HG03439 (cell line): ENCODE results near the gene FYCO1.

Experiments
- ATAC-seq: cut with Tn5 transposase; IDR thresholded peaks from one replicate; pipeline ENCODE4 v1.9.1; 2021; ENCODE audit warnings: mild to moderate bottlenecking, moderate library complexity; ENCODE audit not compliant: unreplicated experiment

The FYCO1 gene

DNA sequence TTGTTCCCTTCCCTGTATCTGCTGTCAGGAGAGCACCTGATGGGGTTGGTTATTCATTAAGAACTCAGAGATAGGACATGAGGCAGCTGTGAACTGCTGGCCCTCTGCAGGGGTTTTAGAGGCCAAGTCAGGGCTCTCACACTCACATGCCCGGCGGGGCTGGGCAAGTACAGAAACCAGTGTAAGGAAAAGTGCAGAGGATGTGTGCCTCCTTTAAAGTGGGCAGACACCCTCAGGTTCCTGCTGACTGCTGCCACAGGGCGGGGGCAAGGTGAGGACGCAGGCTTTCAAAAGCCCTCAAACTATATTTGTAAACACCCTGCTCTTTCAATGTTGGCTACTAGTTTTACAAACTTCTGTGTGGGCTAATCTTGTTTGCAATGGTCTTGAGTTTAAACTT lies 30.0 kb downstream of the FYCO1 start:
- no peak for ATAC-seq

DNA sequence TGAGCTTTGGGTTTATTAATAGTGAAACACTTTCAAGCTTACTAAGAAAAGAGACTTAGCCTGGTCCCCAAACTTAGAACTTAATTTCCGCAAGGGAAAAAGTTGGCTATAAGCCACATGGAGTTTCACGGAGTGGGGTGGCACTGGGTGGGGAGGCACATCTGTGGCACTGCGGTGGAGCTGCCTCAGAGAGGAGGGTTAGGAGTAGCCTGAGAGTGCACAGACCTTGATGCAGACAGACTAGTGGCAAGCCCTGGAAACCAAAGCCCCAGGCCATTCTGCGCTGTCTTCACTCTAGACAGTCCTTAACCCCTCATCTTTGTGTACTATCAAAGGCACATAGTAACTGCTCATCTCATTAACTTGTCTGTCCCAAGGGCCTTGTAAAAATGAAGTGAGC lies 30.4 kb downstream of the FYCO1 start:
- ATAC-seq = no peak

DNA sequence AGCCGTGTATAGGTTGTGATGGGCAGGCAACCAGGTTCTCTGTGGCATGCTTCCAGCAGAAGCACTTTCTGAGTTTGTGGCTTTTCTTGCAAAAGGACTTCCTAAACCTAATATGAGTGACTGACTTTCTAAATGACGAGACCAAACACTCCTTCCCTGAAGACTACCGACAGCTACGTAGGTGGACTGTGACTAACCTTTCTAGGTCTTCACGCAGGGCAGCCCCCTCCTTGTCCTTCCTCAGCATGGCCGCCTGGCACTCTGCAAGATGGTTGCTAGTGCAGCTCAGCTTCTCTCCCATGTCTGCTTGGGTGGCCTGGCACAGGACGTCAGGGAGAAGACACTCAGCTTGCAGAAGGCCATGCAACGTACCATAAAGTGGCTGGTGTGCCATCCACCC lies 31.5 kb downstream of the FYCO1 start:
- no peak for ATAC-seq

DNA sequence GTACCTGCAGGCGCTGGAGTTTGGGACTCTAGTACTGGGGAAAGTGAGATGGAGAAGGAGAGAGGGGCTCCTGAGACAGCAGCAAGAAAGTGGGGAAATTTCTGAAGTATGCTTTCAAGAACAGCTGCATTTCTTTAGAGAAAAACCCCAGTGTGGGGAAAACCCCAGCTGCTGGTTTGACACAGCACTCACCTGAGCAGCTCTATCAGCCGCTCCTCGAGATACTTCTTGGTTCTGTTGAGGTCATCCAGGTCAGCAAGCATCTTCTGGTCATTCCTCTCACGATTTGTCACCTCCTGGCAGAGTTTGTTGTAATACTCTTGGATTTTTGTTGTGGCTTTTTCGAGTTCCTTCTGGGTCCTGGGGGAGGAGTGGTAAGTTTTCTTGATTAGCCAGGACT lies 33.6 kb downstream of the FYCO1 start:
- ATAC-seq = no peak

DNA sequence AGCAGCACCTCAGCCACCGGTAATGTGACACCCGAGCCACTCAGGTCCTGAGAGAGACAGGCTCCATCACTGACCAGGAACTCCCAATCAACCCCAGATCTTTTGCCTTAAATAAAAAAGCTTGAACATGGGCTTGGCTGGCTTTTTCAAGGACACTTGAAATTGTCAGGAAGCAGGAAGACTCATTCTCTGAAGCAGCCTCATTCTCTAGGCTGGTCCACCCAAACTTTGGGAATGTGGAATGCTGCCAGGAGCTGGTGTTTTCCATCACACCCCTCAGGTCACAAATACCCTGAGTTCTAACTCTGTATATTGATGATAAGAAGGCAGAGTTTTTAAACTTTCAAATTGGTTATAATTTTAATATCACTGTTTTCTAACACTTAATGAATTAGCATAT lies 35.3 kb downstream of the FYCO1 start:
- ATAC-seq = no peak

DNA sequence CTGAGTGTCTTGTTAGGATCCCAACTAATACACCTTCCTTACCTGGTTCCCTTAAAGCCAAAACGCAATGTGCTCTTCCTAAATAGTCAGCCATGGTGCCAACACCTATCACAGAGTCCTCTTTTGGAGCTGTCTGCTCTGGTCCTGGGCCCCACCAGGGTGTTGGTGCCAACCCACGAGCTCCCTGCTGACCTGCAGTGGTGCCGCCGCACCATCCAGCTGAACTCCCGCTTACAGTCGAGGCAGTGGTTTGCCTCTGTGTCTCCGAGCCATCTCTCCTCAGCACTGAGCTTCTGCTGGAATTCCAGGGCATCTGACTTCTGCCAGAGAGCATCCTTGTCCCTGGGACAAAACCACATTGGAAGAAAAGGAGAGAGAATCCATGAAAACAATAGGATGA lies 36.4 kb downstream of the FYCO1 start:
- ATAC-seq = no peak

DNA sequence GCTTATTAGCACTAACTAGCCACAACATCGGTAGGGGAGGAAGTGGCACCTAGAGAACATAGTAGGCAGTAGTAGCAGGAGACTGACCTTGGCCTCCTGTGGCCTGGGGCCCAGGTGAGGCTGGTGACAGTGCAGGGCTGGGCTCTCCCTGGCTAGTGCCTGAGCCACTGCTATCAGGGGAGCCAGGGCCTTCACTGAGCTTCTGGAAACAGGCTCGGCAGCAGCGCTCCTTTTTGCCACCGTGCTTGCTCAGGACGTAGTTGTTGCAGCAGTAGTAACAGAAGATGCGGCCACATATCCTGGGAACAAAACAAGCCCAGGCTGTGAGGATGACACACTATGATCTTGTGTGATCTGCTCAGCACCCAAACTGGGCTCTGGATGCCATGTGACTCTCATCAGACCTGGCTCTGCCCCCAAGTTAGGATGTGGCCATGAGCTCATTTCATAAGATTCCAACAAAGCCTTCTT lies 37.3 kb downstream of the FYCO1 start:
- no peak for ATAC-seq

DNA sequence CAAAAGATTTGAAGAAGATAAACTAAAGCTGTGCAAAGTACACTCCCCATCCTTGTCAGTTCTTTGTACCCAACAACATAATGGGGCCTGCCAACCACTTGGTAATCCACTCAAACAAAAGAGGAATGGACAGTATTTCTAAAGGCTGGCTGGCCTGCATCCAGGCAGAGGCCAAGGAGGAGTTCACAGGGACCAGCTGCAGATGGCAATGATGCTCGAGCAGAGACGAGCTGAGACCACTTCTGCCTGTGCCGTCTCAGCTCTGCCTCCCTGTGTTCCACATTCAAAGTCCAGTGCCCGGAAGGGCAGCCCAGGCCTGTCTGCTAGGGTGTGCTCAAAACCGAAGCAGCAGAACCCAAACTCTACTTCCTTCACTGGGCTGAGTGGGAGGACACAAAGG lies 38.0 kb downstream of the FYCO1 start:
- ATAC-seq = no peak

DNA sequence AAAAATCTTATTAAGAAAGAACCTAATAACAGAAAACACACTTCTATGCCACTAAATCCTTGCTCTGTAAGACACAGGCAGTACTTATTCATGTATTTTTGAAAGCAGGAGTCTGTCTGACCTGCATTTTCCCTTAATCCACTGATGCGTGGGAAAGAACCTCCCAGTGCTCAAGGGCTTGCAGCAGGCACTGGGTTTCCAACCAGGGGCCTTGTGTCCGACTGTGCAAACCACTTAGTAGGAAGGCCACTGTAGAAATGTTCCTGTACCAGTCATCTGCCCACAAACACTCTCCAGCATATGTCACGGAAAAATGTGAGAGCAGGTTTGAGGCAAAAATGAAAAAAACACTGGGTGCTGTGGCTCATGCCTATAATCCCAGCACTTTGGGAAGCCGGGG lies 39.9 kb downstream of the FYCO1 start:
- ATAC-seq = no peak

DNA sequence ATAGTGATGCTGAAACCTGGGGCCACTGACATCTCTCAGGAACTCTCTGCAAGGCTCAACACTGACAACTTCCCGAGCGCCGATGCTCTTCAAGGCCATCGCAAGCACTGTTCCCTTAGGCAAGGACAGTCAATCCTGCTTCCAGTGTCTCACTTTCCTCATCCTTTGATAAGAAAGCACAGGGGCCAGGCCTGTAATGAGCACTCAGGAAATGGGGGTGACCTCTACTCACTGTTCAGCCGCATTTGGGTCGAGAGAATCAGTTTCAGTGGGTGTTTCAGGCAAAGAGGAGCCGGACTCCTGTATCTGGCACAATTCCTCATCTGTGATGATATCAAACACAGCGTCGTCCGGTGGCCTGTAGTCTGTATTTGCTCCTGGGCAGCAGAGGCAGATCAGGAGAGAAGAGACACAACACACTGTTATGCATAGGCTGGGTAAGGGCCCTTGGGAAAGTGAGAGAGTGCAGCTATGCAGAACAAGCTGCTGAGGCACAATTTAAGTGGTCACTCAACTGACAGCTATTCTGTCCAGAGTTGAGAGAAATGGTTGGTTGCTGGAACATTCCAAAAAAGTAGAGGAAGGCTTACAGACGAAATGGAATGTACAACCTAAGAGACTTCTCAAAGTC lies 40.5 kb downstream of the FYCO1 start:
- ATAC-seq = no peak

DNA sequence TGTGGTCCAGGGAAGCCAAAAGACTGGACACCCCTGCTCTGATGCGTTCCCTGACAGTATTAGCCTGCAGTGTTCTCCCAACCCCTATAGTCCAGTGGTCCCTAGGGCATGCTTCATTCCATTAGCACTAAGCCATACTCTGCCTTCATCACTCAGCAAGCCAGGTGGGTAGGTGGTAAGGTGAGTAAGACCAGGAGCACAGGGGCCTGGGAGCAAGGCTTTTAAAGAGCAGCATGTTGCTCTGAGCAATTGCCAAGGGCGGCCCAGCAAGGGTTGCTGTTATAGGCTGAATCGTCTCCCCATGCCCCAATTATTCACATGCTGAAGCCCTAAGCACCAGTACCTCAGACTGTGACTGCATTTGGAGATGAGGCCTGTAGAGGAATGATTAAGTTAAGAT lies 41.3 kb downstream of the FYCO1 start:
- ATAC-seq = no peak

DNA sequence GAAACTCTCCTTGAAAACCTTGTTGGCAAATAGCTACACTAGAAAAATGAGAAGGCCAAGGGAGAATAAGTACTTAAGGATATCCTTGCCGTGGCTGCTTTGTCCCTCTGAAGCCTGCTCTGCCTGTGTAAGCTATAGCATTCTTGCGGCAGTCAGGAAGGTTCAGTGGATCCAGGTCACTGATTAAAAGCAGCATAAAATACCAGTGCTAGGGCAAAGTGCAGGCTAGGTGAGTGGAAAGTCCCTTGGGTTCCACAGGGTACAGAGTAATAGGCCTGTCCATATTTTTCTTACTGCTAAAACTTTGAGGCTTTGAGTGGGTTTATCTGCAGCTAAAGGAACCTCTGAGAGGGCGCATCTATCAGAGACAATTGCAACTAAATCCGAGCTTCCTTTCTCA lies 42.1 kb downstream of the FYCO1 start:
- no peak for ATAC-seq

DNA sequence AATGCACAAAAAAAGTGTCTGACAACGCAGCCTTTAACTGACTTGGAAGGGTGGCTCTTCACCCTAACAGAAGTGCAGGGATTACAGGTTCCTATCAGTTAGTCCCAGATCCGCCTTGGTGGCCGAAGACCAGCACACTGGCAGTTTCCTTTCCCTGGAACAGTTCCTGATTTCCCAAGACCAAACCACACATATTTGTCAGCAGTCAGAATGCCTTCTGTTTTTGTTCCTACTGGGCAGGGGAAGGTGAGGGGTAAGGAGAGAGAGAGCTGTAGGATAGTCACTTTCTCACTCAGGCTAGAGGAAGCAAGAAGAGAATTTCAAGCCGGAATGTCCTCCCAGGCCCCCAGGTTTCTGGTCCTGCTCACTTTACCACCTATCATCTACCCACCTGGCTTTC lies 43.2 kb downstream of the FYCO1 start:
- no peak for ATAC-seq

DNA sequence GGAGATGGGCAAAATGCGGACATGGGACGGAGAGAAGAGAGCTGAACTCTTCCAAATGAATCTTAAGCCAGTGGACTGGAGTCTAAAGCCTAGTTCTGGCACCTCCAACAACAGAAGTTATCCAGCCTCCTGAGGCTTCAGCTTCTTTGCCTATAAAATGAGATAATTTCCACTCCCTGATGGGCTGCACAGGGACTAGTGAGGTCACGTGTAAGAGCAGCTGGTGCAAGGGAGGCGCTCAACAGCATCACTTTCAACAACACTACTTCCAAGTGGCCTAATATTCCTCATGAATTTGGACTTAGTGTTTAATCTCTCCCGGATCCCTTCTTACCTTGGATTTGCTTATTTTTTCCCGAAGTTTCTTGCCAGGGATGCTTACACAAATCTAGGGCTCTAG lies 43.7 kb downstream of the FYCO1 start:
- ATAC-seq = no peak

DNA sequence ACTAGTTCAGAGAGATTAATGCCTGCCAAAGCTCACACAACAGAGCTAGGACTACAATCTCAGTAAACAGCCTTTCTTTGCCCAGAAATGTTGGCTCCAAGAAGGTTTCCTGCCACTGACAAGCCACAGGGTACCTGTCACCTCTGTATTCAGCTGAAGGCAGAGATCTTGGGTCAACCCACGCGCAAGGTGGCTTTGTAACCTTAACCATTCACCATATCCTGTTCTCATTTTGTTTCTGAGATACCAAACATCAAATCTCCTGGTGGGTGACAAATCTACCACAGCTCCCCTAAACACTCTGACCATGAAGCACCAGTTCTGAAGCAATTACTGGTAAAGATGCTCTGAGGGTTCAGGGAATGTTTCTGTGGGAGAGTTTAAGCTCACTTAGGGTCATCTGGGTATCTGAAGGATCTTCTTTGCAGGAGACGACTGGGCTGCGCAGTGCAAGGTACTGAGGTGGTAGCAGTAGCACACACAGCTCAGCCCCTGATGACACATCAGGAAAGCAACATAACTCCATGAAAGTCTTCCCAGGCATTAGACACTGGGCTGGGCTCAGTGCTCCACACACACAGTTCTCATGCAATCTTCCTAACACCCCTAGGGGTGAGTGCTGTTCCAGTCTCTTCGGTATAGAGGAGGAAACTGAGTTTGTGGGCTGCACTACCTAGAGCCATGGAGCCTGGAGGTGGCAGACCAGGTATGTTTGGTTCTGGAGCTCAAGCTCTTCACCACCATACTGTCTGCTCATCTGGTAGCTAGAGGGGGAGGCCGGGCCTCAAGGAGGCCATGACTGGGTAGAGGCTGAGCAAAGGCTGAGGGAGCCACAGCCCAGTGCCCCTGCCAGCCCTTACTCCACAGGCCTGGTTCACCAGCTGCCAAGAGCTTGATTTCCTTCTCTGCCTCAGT lies 44.7 kb downstream of the FYCO1 start:
- no peak for ATAC-seq

DNA sequence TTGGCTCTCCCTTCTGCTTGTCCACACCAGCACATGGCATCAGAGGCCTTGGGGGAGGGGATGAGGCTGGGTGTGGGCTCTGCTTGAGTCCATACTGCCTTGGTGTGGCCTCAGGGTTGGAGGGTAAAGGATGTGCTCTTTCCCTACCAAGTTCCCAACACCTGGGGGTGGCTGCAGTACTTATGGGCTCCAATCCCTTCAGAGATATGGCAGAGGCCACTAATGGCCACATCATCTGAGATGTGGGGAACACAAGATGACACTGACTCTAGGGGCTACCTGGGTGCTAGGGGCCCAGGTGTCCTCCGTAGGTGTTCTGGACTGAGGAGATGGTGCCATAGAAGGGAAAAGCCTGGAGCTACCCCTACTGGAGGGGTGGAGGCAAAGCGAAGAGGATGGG lies 45.5 kb downstream of the FYCO1 start:
- ATAC-seq = no peak

DNA sequence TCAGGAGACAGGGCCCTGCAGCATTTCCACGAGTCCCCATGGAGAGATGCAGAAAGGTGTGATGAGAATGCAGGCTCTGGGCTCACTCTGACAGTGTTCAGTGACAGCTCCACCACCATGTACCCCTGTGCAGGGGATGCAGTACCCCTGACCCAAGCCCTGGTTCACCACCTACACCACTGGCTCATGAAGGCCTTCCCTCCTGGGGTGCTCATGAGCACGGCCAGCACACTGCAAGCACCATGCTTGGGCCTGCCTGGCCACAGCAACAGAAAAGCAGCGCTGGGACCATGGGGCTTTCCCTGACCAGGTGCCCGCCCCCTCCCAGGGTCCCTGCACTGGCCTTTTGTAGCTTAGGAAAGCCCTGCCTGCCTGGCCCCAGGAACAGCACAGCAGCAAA lies 46.2 kb downstream of the FYCO1 start:
- no peak for ATAC-seq

DNA sequence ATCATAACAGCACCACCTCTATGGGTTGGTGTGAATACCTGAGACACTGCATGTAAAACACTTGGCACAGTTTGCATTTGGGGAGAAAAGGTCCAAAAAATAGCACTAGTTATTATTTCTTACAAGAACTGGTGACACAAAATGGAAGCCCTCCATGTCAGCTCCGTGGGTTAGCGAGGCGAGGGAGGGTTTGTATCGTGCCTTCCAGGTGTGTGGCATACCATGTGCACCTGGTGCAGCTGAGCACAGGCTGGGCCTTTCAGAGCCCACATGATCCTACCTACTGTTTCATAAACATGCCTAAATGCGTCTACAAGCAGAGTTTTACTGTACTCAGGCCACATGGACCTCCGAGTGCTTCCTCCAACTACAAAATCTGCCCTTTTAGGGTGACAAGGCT lies 46.7 kb downstream of the FYCO1 start:
- no peak for ATAC-seq

DNA sequence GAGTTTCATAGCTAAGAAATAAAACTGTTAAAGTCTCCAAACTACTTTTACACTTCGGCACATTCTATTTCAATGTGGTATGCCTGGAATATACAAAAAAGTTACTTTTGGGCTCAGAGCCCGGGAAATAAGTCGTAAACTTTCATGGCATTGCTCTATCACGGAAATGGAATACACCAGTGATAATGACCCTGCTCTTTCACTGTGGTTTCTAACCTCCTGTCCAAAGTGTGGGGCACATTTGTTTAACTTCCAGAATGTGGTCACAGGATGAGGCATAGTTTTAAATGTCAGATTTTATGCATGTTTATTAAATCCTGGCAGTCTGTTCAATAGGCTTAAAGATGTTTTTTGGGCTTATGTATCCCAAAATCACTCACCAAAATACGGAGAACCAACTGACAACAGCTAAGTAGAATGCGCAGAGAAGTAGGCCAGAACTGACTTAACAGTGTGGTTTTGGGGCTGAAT lies 47.3 kb downstream of the FYCO1 start:
- no peak for ATAC-seq

DNA sequence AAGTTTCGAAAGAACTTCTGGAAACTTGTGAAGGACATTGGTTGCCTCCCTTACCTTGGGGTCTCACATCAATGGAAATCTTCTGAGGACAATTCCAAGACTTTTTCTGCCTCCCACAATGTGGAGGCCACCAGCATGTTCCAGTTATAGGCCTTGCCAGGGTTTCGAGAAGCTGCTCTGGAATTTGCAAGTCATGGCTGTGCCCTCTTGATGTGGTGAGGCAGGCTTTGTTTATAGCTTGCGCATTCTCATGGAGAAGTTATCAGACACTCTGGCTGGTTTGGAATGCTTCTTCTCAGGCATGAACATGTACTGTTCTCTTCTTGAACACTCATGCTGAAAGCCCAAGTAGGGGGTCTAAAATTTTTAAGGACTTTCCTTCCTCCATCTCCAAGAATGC lies 48.3 kb downstream of the FYCO1 start:
- ATAC-seq = no peak

DNA sequence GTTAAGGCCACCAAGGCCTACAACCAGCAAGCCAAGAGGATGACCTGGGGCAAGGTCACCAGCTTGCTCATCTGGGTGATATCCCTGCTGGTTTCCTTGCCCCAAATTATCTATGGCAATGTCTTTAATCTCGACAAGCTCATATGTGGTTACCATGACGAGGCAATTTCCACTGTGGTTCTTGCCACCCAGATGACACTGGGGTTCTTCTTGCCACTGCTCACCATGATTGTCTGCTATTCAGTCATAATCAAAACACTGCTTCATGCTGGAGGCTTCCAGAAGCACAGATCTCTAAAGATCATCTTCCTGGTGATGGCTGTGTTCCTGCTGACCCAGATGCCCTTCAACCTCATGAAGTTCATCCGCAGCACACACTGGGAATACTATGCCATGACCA lies 48.7 kb downstream of the FYCO1 start:
- ATAC-seq = no peak

DNA sequence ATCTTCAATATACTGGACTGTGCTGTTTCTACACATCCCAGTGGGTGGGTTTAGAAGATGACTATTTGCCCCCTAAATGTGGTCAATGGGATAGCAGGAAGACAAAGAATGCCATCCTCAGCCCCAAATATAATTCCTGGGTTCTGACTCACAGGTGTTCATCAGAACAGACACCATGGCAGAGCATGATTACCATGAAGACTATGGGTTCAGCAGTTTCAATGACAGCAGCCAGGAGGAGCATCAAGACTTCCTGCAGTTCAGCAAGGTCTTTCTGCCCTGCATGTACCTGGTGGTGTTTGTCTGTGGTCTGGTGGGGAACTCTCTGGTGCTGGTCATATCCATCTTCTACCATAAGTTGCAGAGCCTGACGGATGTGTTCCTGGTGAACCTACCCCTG lies 49.3 kb downstream of the FYCO1 start:
- ATAC-seq = no peak
